Fibroblast of lung (primary cell): Measurements from ENCODE around the gene CYBA.

Source experiments
- EZH2 ChIP-seq: IDR thresholded peaks from 2 replicates; pipeline ENCODE4 v1.5.1; 2012; ENCODE audit warnings: low read length, control low read depth, mild to moderate bottlenecking; ENCODE audit errors: missing control alignments
- TF ChIP-seq, protein P1 (sequence below), 2 donors: IDR thresholded peaks in 1 of 2; conservative IDR thresholded peaks in 1 of 2; 1 replicate in 1 of 2; 2 replicates in 1 of 2; pipeline ENCODE4 v1.5.1; 2011 to 2012; ENCODE audit warnings: low read length in 2 of 2, control low read depth in 1 of 2, inconsistent platforms in 1 of 2, low read depth in 1 of 2, mild to moderate bottlenecking in 1 of 2

- TF ChIP-seq EZH2: no peak
- TF ChIP-seq, protein P1, sequence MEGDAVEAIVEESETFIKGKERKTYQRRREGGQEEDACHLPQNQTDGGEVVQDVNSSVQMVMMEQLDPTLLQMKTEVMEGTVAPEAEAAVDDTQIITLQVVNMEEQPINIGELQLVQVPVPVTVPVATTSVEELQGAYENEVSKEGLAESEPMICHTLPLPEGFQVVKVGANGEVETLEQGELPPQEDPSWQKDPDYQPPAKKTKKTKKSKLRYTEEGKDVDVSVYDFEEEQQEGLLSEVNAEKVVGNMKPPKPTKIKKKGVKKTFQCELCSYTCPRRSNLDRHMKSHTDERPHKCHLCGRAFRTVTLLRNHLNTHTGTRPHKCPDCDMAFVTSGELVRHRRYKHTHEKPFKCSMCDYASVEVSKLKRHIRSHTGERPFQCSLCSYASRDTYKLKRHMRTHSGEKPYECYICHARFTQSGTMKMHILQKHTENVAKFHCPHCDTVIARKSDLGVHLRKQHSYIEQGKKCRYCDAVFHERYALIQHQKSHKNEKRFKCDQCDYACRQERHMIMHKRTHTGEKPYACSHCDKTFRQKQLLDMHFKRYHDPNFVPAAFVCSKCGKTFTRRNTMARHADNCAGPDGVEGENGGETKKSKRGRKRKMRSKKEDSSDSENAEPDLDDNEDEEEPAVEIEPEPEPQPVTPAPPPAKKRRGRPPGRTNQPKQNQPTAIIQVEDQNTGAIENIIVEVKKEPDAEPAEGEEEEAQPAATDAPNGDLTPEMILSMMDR (conservative IDR thresholded peaks at IDR 0.05 in 1 of 2, IDR thresholded peaks at IDR 0.05 in 1 of 2; ENCODE audit: low read depth in 1 of 2, low read length in 2 of 2): no peak
Measured at GRCh38 chr16:88662222-88662842, 11.5 kb upstream of the CYBA start.
